Measurements from ENCODE around the gene SYT9. TPM values are rescaled to one million over a fixed set of nuclear protein-coding genes. Genes with fewer than 3 reads are reported as not detected.

SYT9 gene
- total and polyA plus RNA-seq, 2 of the 8 experiments (the other 6 are each of a cell fraction or from before 2014, with no cell fraction given) = 1.5 to 2.9 TPM

DNA sequence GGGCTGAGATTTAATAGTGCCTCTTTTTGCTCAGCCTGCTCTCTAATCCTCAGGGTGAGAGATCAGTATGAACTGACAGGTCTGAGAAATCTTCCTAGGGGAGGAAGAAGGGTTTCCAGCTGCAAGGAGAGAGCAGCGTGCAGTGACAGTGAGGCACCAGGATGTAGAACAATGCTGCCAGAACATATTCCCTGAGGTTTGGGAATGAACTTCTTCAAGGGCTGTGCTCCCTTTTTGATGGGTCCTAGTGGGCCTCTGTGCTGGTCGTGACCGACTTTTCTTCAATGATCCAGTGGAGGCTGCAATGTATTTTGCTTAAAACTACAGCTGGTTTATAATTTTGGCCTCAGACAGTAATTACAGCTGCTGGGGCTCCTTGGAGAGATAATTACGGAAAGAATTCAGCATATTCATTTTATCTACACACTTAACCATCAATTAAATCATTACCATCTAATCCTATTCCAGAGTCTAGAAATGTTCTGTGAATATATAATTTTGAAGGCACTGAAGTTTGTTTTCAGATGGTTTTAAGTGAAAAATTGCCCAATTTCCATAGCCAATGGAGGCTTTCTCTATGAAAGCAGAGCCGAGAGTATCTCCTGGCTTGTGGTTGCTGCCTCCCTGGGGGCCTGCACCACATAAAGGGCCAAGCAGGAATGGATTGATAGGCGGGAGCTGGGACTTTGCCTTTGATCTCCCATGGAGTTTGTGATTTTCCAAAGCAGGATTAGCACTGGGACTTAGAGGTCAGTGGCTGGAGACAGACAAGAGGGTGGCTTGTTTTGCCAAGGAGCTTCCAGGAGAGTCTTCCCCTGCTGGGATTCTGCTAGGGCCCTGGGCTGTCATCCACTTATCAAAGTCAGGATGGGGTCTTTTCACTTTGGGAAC lies 192.6 kb downstream of the SYT9 start:
- Histone ChIP-seq H2BK5ac (ENCODE audit: low read depth, low read length) (no peak overlapping the region), H2BK120ac (replicated peaks; ENCODE audit: low read depth, low read length) (no peak overlapping the region), H4K5ac (ENCODE audit: insufficient read length, low read depth, low read length) (no peak overlapping the region), H4K8ac (ENCODE audit: extremely low read depth, insufficient read depth, low read length) (no peak overlapping the region), H2BK15ac (ENCODE audit: low read length) (no peak overlapping the region), H3K56ac (replicated peaks; ENCODE audit: insufficient read length, low read depth, low read length) (no peak overlapping the region), H2AFZ (ENCODE audit: low read length) (no peak overlapping the region), H3K9ac (replicated peaks in 1 of 4; ENCODE audit: extremely low read depth in 1 of 4, low read depth in 3 of 4, low read length in 3 of 4) (no peak overlapping the region), H3K23me2 (ENCODE audit: low read depth, low read length) (no peaks in the 10 kb centered on the region), H2AK5ac (ENCODE audit: low read depth, low read length) (no peak overlapping the region), H4K91ac (replicated peaks; ENCODE audit: insufficient read length, low read length) (no peak overlapping the region), H3K4ac (replicated peaks; ENCODE audit: insufficient read length, low read depth, low read length) (no peak overlapping the region), H3K79me1 (ENCODE audit: low read depth, low read length) (no peaks in the 10 kb centered on the region; the same call in 1 of the 2 replicates), H3K4me1 (replicated peaks in 1 of 4; ENCODE audit: control insufficient read depth in 3 of 4, insufficient read depth in 4 of 4, low read length in 3 of 4) (no peaks in the 10 kb centered on the region; a peak in 1 of 7 replicates), H3K27me3 (replicated peaks in 1 of 4; ENCODE audit: control insufficient read depth in 3 of 4, extremely low read depth in 1 of 4, insufficient read depth in 3 of 4, low read length in 3 of 4) (peaks cover 0 to 1% (median 0%) of the 10 kb centered on the region in 4 experiments; a peak in 3 of 7 replicates), H3K79me2 (ENCODE audit: control insufficient read depth in 1 of 2, insufficient read depth in 2 of 2, low read length in 2 of 2) (no peaks in the 10 kb centered on the region), H3K4me3 (ENCODE audit: extremely low read depth in 1 of 4, insufficient read depth in 2 of 4, low read depth in 3 of 4, low read length in 4 of 4) (no peak overlapping the region), H3K14ac (ENCODE audit: insufficient read length) (no peak overlapping the region), H2BK20ac (ENCODE audit: low read length) (no peak overlapping the region), H2BK12ac (ENCODE audit: low read depth, low read length) (no peak overlapping the region), H3K9me3 (ENCODE audit: insufficient read depth in 2 of 2, low read depth in 1 of 2, low read length in 1 of 2) (no peaks in the 10 kb centered on the region), H3K36me3 (ENCODE audit: control insufficient read depth in 2 of 4, insufficient read depth in 4 of 4, low read length in 3 of 4) (no peaks in the 10 kb centered on the region), H4K20me1 (replicated peaks in 1 of 2; ENCODE audit: control insufficient read depth in 1 of 2, insufficient read depth in 2 of 2, low read length in 2 of 2) (no peaks in the 10 kb centered on the region), H3K18ac (ENCODE audit: extremely low read depth, low read length) (no peak overlapping the region), H3K4me2 (ENCODE audit: insufficient read depth in 1 of 2, low read depth in 2 of 2, low read length in 2 of 2) (no peak overlapping the region), H3K23ac (ENCODE audit: insufficient read length) (no peak overlapping the region), H3K27ac (ENCODE audit: low read depth, low read length) (no peak overlapping the region)
- ChIA-PET POLR2A (ENCODE audit: partially characterized antibody) (no interaction called here), CTCF (ENCODE audit: partially characterized antibody) (interaction anchor here (0.5 to 9.1 kb wide), 19 partner anchors 9 to 351 kb away, joined by 3 to 171 read pairs (median 4); no protein-coding TSS in a partner anchor)
- WGBS, 2 experiments (ENCODE audit: extremely low coverage in 1 of 2, insufficient coverage in 1 of 2, insufficient read length in 1 of 2, insufficient replicate concordance in 2 of 2, low coverage in 1 of 2, low lambda C conversion rate in 2 of 2, missing lambda C conversion rate in 1 of 2) = 83% methylated on average over 6 of the region's 6 CpGs; no CpG with 5 or more reads in 1 of the 2 experiments
- FAIRE-seq (no peak), DNase-seq (ENCODE audit: low read depth in 1 of 2, low spot score in 2 of 2) (no peak)
- TF ChIP-seq EZH2 (IDR thresholded peaks at IDR 0.05; ENCODE audit: low read depth, low read length, severe bottlenecking) (no peak), CHD2 (IDR thresholded peaks at IDR 0.05; ENCODE audit: low read length) (no peak), SRF (IDR thresholded peaks at IDR 0.05; ENCODE audit: low read depth, low read length) (no peak), GABPA (IDR thresholded peaks at IDR 0.05; ENCODE audit: borderline replicate concordance, insufficient read depth, low read length) (no peak), RNF2 (IDR thresholded peaks at IDR 0.05; ENCODE audit: borderline replicate concordance, low read depth, low read length, missing control alignments, poor library complexity, severe bottlenecking) (no peak), SUZ12 (IDR thresholded peaks at IDR 0.05; ENCODE audit: low read length) (no peak), GTF2F1 (IDR thresholded peaks at IDR 0.05; ENCODE audit: borderline replicate concordance, low read depth, low read length) (no peak), CREB1 (IDR thresholded peaks at IDR 0.05) (no peak)
- TF ChIP-seq, protein P1, sequence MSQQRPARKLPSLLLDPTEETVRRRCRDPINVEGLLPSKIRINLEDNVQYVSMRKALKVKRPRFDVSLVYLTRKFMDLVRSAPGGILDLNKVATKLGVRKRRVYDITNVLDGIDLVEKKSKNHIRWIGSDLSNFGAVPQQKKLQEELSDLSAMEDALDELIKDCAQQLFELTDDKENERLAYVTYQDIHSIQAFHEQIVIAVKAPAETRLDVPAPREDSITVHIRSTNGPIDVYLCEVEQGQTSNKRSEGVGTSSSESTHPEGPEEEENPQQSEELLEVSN (IDR thresholded peaks at IDR 0.05) = no peak
- TF ChIP-seq, protein P2, sequence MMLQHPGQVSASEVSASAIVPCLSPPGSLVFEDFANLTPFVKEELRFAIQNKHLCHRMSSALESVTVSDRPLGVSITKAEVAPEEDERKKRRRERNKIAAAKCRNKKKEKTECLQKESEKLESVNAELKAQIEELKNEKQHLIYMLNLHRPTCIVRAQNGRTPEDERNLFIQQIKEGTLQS (IDR thresholded peaks at IDR 0.05; ENCODE audit: insufficient read depth, low read depth, low read length) = no peak

Data from H1 (cell line).